ENCODE measurements around the gene AIM2.

- TF ChIP-seq POLR2AphosphoS5 (IDR thresholded peaks at IDR 0.05; ENCODE audit: low read depth, low read length) (no peak), SIN3A (IDR thresholded peaks at IDR 0.05; ENCODE audit: borderline replicate concordance, insufficient read depth, low read length) (no peak), TAF1 (IDR thresholded peaks at IDR 0.05; ENCODE audit: borderline replicate concordance, insufficient read depth, low read length) (no peak), REST (IDR thresholded peaks at IDR 0.05; ENCODE audit: insufficient read depth in 1 of 2, low read depth in 2 of 2, low read length in 2 of 2) (no peak), FOXP2 (optimal IDR thresholded peaks at IDR 0.05; ENCODE audit: borderline replicate concordance, extremely low read depth, extremely low read length, insufficient read depth) (no peak)
Observed at GRCh38 chr1:159014003-159014571, 62.5 kb downstream of the AIM2 start.
